H9 (cell line): ENCODE measurements around the gene COL4A6. TPM values are rescaled to one million over a fixed set of nuclear protein-coding genes. Genes with fewer than 3 reads are reported as not detected.

ENCODE experiments used
- DNase-seq: peaks from one replicate; pipeline ENCODE4 v3.0.0-alpha.2; 2017
- H2AFZ ChIP-seq: one replicate; pipeline ENCODE4 v1.6.1; 2013; ENCODE audit warnings: mild to moderate bottlenecking, low read length, control low read depth, moderate library complexity
- H2AK5ac ChIP-seq: 2 replicates; pipeline ENCODE4 v1.6.1; 2013; ENCODE audit warnings: low read length, control low read depth, mixed read lengths; ENCODE audit not compliant: insufficient read length
- H2BK120ac ChIP-seq: one replicate; pipeline ENCODE4 v1.6.1; 2013; ENCODE audit warnings: low read depth, mild to moderate bottlenecking, low read length, control low read depth, inconsistent platforms; ENCODE audit not compliant: poor library complexity, severe bottlenecking
- H2BK12ac ChIP-seq: 2 replicates; pipeline ENCODE4 v1.6.1; 2013; ENCODE audit warnings: low read length, control low read depth, mixed read lengths, low read depth; ENCODE audit not compliant: insufficient read length
- H2BK15ac ChIP-seq: 2 replicates; pipeline ENCODE4 v1.6.1; 2013; ENCODE audit warnings: low read depth, low read length, control low read depth
- H2BK20ac ChIP-seq: one replicate; pipeline ENCODE4 v1.6.1; 2013; ENCODE audit warnings: low read depth, mild to moderate bottlenecking, low read length, control low read depth, inconsistent platforms; ENCODE audit not compliant: poor library complexity, severe bottlenecking
- H2BK5ac ChIP-seq: 2 replicates; pipeline ENCODE4 v1.6.1; 2013; ENCODE audit warnings: low read length, control low read depth, mixed read lengths; ENCODE audit not compliant: insufficient read length
- H3K14ac ChIP-seq: 2 replicates; pipeline ENCODE4 v1.6.1; 2013; ENCODE audit warnings: low read length, control low read depth; ENCODE audit not compliant: insufficient read depth
- H3K18ac ChIP-seq: 2 replicates; pipeline ENCODE4 v1.6.1; 2013; ENCODE audit warnings: low read depth, mild to moderate bottlenecking, mixed read lengths, low read length, control low read depth; ENCODE audit not compliant: insufficient read length
- H3K23ac ChIP-seq: 2 replicates; pipeline ENCODE4 v1.6.1; 2013; ENCODE audit warnings: low read length, control low read depth, mixed read lengths, low read depth; ENCODE audit not compliant: insufficient read length
- H3K23me2 ChIP-seq: 2 replicates; pipeline ENCODE4 v1.6.1; 2013; ENCODE audit warnings: low read depth, mild to moderate bottlenecking, mixed read lengths, low read length, control low read depth; ENCODE audit not compliant: insufficient read length, poor library complexity, severe bottlenecking
- H3K27ac ChIP-seq: 2 replicates; pipeline ENCODE4 v1.5.1; 2013; ENCODE audit warnings: low read length, control low read depth, mixed read lengths, low read depth; ENCODE audit not compliant: insufficient read length
- H3K27me3 ChIP-seq: 2 replicates; pipeline ENCODE4 v1.6.1; 2013; ENCODE audit warnings: low read length, control low read depth, inconsistent platforms; ENCODE audit not compliant: insufficient read depth
- H3K4ac ChIP-seq: 2 replicates; pipeline ENCODE4 v1.6.1; 2013; ENCODE audit warnings: low read depth, mild to moderate bottlenecking, control low read depth, inconsistent platforms, low read length, moderate library complexity
- H3K4me1 ChIP-seq: 2 replicates; pipeline ENCODE4 v1.6.1; 2013; ENCODE audit warnings: low read length, control low read depth, inconsistent platforms; ENCODE audit not compliant: insufficient read depth
- H3K4me2 ChIP-seq: 2 replicates; pipeline ENCODE4 v1.6.1; 2013; ENCODE audit warnings: low read length, control low read depth, mixed read lengths; ENCODE audit not compliant: insufficient read length, insufficient read depth
- H3K56ac ChIP-seq: 2 replicates; pipeline ENCODE4 v1.6.1; 2013; ENCODE audit warnings: low read depth, mild to moderate bottlenecking, mixed read lengths, low read length, control low read depth; ENCODE audit not compliant: insufficient read length
- H3K79me1 ChIP-seq: 2 replicates; pipeline ENCODE4 v1.6.1; 2013; ENCODE audit warnings: low read depth, mild to moderate bottlenecking, moderate library complexity, low read length, control low read depth, inconsistent platforms; ENCODE audit not compliant: insufficient read depth, poor library complexity, severe bottlenecking
- H3K79me2 ChIP-seq: 2 replicates; pipeline ENCODE4 v1.6.1; 2013; ENCODE audit warnings: low read length, control low read depth, inconsistent platforms; ENCODE audit not compliant: insufficient read depth
- H3K9ac ChIP-seq: 2 replicates; pipeline ENCODE4 v1.6.1; 2013; ENCODE audit warnings: low read length, control low read depth, mixed read lengths; ENCODE audit not compliant: insufficient read length; ENCODE audit errors: extremely low read depth
- H3K9me3 ChIP-seq: one replicate; pipeline ENCODE4 v1.6.1; 2013; ENCODE audit warnings: low read depth, low read length, inconsistent platforms; ENCODE audit not compliant: control insufficient read depth
- H3T11ph ChIP-seq: one replicate; pipeline ENCODE4 v1.6.1; 2013; ENCODE audit warnings: mild to moderate bottlenecking, low read length, control low read depth, inconsistent platforms
- H4K20me1 ChIP-seq: one replicate; pipeline ENCODE4 v1.6.1; 2013; ENCODE audit not compliant: control insufficient read depth, insufficient read length, insufficient read depth
- H4K5ac ChIP-seq: 2 replicates; pipeline ENCODE4 v1.6.1; 2013; ENCODE audit warnings: low read depth, mild to moderate bottlenecking, mixed read lengths, low read length, control low read depth; ENCODE audit not compliant: insufficient read length
- H4K8ac ChIP-seq: replicated peaks from 2 replicates; pipeline ENCODE4 v1.6.1; 2013; ENCODE audit warnings: low read length, control low read depth, mixed read lengths, low read depth; ENCODE audit not compliant: insufficient read length
- H4K91ac ChIP-seq: 2 replicates; pipeline ENCODE4 v1.6.1; 2013; ENCODE audit warnings: low read depth, mild to moderate bottlenecking, moderate library complexity, mixed read lengths, low read length, control low read depth; ENCODE audit not compliant: insufficient read length
- H3K27ac Mint-ChIP-seq, 3 experiments: 2 replicates in 2 of 3; 3 replicates in 1 of 3; pipeline ENCODE4 v1.8.0; 2020 to 2021; ENCODE audit warnings: mixed read lengths in 3 of 3, mild to moderate bottlenecking in 1 of 3, moderate library complexity in 1 of 3
- H3K27me3 Mint-ChIP-seq: 2 replicates; pipeline ENCODE4 v1.8.0; 2021; ENCODE audit warnings: low read depth, mild to moderate bottlenecking, moderate library complexity, mixed read lengths
- H3K36me3 Mint-ChIP-seq, 3 experiments: 2 replicates in 2 of 3; 3 replicates in 1 of 3; pipeline ENCODE4 v1.8.0; 2020 to 2021; ENCODE audit warnings: low read depth in 3 of 3, mixed read lengths in 3 of 3; ENCODE audit not compliant: insufficient read depth in 1 of 3
- H3K4me1 Mint-ChIP-seq, 2 experiments: 2 replicates each; pipeline ENCODE4 v1.8.0; 2020; ENCODE audit warnings: mixed read lengths in 2 of 2
- H3K4me3 Mint-ChIP-seq, 2 experiments: 2 replicates in 1 of 2; 3 replicates in 1 of 2; pipeline ENCODE4 v1.8.0; 2020 to 2021; ENCODE audit warnings: mild to moderate bottlenecking in 2 of 2, mixed read lengths in 2 of 2, moderate library complexity in 1 of 2
- H3K9me3 Mint-ChIP-seq, 2 experiments: 2 replicates in 1 of 2; 3 replicates in 1 of 2; pipeline ENCODE4 v1.8.0; 2020; ENCODE audit warnings: mild to moderate bottlenecking in 2 of 2, mixed read lengths in 2 of 2, moderate library complexity in 1 of 2
- WGBS: extraction: QIAGEN DNeasy Blood & Tissue Kit; methylation state at CpG from one replicate; pipeline ENCODE4 v1.1.7; 2013; ENCODE audit warnings: missing lambda C conversion rate, low lambda C conversion rate, mixed read lengths; ENCODE audit not compliant: insufficient read length; ENCODE audit errors: extremely low coverage; 5-methylcytosine and 5-hydroxymethylcytosine counted together
- total RNA-seq: library from RNA; stranded (reverse); gene quantifications from 2 replicates; pipeline ENCODE4 v1.2.1, GENCODE V29; 2021
- TF ChIP-seq, protein P1 (sequence below): fragments of 200-600 bp; sonication (generic); conservative IDR thresholded peaks from 3 replicates; pipeline ENCODE4 v1.8.0; 2021; ENCODE audit warnings: antibody characterized with exemption, mild to moderate bottlenecking

COL4A6 gene
- total RNA-seq, 1 experiment from 2014 or later, result 16.7 TPM

DNA sequence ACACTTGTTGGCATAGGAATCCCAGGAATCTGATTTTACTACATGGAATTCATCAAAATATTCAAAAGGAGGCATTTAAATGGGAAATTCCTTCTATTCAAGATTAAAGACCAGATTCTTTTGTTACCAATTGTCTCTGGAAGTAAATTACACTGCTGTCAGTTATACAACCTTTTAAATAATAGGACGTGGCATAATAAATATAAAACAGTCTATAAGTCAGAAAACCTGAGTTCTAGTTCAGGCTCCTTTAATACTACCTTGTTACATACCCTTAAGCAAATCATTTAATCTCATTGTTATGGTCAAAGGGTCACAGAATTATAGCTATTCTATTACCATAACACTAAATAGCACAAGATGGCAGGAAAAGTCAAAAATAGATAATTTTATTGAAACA lies 18.8 kb downstream of the COL4A6 start:
- Histone ChIP-seq H2AFZ (no peak overlapping the region), H3K9ac (no peak overlapping the region), H2AK5ac (no peak overlapping the region), H2BK5ac (no peak overlapping the region), H3K18ac (no peak overlapping the region), H3K4me1 (no peaks in the 10 kb centered on the region; the same call in 1 of the 2 replicates), H3K56ac (no peak overlapping the region), H3K79me1 (no peaks in the 10 kb centered on the region), H3K9me3 (no peaks in the 10 kb centered on the region), H4K91ac (no peak overlapping the region), H2BK12ac (no peak overlapping the region), H3K4ac (no peak overlapping the region), H3K27me3 (no peaks in the 10 kb centered on the region), H3K23me2 (no peaks in the 10 kb centered on the region), H4K20me1 (no peaks in the 10 kb centered on the region), H3K79me2 (no peaks in the 10 kb centered on the region), H2BK20ac (no peak overlapping the region), H4K8ac (no peak overlapping the region), H3K23ac (no peak overlapping the region), H3T11ph (no peak overlapping the region), H4K5ac (no peak overlapping the region), H2BK120ac (no peak overlapping the region), H2BK15ac (no peak overlapping the region), H3K14ac (no peak overlapping the region), H3K27ac (no peak overlapping the region), H3K4me2 (no peak overlapping the region)
- Mint-ChIP-seq H3K27ac (peak overlapping the region in 2 of 3 experiments; percentile 20 to 38; a peak in 3 of 7 replicates), H3K27me3 (no peaks in the 10 kb centered on the region), H3K4me1 (peaks cover 41 to 51% of the 10 kb centered on the region in 2 experiments), H3K9me3 (no peaks in the 10 kb centered on the region), H3K36me3 (no peaks in the 10 kb centered on the region), H3K4me3 (no peak overlapping the region)
- TF ChIP-seq, protein P1, sequence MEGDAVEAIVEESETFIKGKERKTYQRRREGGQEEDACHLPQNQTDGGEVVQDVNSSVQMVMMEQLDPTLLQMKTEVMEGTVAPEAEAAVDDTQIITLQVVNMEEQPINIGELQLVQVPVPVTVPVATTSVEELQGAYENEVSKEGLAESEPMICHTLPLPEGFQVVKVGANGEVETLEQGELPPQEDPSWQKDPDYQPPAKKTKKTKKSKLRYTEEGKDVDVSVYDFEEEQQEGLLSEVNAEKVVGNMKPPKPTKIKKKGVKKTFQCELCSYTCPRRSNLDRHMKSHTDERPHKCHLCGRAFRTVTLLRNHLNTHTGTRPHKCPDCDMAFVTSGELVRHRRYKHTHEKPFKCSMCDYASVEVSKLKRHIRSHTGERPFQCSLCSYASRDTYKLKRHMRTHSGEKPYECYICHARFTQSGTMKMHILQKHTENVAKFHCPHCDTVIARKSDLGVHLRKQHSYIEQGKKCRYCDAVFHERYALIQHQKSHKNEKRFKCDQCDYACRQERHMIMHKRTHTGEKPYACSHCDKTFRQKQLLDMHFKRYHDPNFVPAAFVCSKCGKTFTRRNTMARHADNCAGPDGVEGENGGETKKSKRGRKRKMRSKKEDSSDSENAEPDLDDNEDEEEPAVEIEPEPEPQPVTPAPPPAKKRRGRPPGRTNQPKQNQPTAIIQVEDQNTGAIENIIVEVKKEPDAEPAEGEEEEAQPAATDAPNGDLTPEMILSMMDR, result no peak
- WGBS, result no CpG with 5 or more reads among the region's 1 CpG
- no peak for DNase-seq
